LNCaP clone FGC (cell line): ENCODE measurements around the gene EFHC1.
A peak's percentile ranks its signal among the peaks of the same experiment; 100 is the strongest.

Source experiments
- DNase-seq: peaks from one replicate; pipeline ENCODE4 v3.0.0-alpha.2; 2011; ENCODE audit warnings: low read depth
- H3K4me3 ChIP-seq: 2 replicates; pipeline ENCODE4 v1.5.1; 2011; ENCODE audit warnings: mild to moderate bottlenecking, low read depth, low read length, control low read depth
- TF ChIP-seq, protein P1 (sequence below): IDR thresholded peaks from 2 replicates; pipeline ENCODE4 v1.5.1; 2012; ENCODE audit warnings: mild to moderate bottlenecking; ENCODE audit not compliant: control insufficient read depth, insufficient read depth; ENCODE audit errors: extremely low read depth

Gene EFHC1

DNA sequence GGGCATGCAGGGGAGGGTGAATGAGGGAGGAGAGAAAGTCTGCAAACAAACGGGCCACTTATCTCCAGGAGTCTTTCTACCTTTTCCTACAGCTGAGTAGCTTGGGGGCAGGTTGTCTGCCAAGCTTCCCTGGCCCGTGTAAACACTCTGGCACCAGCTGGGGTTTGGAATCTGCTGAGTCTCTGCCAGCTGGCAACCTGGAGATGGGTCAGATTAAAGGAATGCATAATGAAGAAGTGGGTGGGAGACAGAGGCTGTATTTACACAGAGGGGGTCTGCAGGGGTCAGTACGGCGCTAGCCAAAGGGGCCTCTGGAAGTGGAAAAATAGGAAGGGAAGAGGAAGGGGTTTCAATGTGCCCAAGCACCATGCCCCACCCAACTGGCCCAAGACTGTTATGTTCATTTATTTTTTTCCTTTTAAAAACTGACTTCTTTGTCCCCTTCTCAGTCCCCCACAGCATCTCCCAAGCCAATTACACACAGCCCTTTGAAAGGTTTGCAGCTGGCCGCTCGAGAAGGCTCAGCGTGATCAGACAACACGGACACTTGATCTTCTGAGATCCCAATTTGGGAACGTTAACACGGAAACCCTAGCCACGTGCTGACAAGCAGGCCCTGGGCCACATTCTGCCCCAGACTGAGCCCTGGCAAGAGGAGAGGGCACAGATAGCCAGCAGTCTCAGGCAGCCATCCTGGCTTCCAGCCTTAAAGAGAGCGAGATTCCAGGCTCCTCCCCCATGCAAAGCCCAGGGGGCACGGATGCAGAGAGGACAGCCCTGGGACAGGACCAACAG, 131.5 kb downstream of the EFHC1 start:
- H3K4me3 ChIP-seq, result no peak overlapping the region
- DNase-seq, result peak; percentile 80
- TF ChIP-seq, protein P1, sequence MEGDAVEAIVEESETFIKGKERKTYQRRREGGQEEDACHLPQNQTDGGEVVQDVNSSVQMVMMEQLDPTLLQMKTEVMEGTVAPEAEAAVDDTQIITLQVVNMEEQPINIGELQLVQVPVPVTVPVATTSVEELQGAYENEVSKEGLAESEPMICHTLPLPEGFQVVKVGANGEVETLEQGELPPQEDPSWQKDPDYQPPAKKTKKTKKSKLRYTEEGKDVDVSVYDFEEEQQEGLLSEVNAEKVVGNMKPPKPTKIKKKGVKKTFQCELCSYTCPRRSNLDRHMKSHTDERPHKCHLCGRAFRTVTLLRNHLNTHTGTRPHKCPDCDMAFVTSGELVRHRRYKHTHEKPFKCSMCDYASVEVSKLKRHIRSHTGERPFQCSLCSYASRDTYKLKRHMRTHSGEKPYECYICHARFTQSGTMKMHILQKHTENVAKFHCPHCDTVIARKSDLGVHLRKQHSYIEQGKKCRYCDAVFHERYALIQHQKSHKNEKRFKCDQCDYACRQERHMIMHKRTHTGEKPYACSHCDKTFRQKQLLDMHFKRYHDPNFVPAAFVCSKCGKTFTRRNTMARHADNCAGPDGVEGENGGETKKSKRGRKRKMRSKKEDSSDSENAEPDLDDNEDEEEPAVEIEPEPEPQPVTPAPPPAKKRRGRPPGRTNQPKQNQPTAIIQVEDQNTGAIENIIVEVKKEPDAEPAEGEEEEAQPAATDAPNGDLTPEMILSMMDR, result no peak

DNA sequence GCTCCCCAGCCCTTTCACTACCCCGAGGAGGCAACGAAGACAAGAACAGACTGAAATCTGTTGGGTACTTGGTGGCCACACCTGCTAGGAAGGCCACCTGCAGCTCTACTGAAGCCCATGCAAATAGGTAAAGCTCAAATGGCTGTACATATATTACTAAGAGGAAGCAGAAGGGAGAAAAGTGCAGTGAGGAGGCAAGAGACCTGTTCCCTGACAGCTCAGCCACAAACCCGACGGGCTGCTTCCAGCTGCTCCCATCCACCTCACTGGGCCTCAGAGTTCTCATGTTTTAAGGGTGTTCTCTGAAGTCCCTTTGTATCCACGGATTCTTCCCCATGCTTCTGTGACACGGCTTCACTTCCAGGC, 132.1 kb downstream of the EFHC1 start:
- DNase-seq, result no peak
- TF ChIP-seq, protein P1, result no peak
- no peak overlapping the region for H3K4me3 ChIP-seq

DNA sequence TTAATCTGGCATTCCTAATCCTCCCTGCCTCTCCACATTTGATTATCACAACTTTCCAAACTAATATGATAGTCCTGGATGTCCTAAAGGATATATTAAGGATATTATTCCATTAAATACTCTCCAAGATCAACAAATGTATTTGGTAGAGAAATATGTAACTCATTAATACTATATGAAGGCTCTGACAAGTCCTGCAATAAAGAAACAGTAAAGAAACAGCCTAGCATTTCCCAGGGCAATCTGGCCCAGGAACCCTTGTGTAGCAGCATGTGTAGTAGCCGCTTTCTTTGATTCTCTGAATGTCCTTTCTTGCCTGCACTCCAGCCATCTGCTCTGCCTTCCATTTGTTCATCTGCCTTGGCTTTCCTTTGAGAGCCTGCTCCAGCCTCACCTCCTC, 133.0 kb downstream of the EFHC1 start:
- TF ChIP-seq, protein P1, result no peak
- DNase-seq, result no peak
- no peak overlapping the region for H3K4me3 ChIP-seq

DNA sequence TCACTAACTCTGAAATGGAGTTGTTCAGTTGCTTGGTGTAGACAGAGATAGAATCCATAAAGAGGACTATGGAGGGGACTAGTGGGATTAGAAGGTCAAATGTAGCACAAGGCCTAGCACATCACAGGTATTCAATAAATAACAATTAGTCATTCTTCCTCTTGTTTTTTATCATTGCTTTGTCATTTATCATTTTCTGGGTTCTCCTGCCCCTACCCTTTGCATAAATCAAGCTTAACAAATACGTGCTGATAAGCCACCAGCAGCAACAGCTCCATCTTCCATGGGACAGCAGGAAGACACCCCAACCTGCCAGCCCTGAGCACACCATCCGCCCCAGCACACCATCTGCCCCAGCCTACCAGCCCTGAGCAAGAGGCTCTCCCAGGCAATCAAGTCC, 133.6 kb downstream of the EFHC1 start:
- TF ChIP-seq, protein P1, result no peak
- no peak for DNase-seq
- no peak overlapping the region for H3K4me3 ChIP-seq

DNA sequence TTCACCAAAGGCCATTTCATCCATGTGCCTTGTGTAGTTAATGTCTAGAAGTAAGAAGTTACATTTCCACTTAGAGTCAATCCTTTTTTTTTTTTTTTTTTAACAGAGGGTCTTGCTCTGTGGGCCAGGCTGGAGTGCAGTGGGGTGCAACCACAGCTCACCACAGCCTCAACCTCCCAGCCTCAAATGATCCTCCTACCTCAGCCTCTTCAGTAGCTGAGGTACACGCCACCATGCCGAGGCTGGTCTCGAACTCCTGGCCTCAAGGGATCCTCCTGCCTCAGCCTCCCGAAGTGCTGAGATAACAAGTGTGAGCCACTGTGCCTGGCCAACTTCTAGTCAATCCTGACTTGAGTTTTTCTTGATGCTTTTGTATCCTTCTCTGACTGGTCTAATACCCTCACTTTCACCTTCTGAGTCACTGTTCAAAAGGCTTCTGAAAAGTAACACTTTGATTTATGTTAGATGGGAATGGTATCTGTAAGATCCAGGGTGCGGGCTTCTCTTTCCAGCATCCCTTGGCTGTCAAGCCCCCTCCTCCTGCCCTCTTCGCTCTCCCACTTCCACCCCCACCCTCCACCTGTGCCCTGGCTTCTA, 134.6 kb downstream of the EFHC1 start:
- TF ChIP-seq, protein P1, result no peak
- H3K4me3 ChIP-seq, result no peak overlapping the region
- DNase-seq, result no peak

DNA sequence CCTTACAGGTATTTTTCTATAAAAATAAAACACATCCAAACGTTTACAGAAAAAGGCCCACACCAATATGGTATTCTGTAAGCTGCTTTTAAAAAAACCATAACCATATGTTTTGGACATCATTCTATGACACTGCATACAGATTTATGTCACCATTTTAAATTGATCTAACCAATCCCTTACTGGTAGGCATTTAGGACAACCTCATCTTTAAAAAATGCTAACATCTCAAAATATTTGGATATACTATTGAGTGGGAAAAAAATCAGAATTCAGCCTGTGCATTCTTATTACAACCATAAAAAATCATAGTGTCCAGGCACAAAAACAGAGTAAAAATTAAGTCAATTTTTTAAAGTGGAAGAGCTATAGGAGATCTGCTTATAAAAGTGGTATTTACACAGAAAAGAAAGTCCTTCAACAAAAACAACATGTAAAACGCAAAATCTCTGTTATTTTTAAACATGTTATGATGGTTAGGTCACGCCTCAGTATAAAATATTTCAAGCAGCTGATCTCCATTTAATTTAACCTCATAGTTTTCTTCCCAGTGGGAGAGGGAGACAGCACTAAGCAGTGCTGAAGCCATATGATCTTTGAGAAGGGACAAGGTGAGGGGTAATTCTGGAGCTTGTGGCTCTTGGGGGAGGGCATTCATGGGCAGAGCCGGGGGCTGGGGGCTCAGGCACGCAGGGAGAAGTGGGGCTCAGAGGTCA, 135.5 kb downstream of the EFHC1 start:
- TF ChIP-seq, protein P1, result no peak
- H3K4me3 ChIP-seq, result no peak overlapping the region
- DNase-seq, result no peak
